ENCODE data around the gene MAP3K14. TPM values are rescaled to one million over a fixed set of nuclear protein-coding genes. Genes with fewer than 3 reads are reported as not detected.

MAP3K14 gene
- total RNA-seq, result 10 to 100 TPM; 12.5 to 16.1 TPM

DNA sequence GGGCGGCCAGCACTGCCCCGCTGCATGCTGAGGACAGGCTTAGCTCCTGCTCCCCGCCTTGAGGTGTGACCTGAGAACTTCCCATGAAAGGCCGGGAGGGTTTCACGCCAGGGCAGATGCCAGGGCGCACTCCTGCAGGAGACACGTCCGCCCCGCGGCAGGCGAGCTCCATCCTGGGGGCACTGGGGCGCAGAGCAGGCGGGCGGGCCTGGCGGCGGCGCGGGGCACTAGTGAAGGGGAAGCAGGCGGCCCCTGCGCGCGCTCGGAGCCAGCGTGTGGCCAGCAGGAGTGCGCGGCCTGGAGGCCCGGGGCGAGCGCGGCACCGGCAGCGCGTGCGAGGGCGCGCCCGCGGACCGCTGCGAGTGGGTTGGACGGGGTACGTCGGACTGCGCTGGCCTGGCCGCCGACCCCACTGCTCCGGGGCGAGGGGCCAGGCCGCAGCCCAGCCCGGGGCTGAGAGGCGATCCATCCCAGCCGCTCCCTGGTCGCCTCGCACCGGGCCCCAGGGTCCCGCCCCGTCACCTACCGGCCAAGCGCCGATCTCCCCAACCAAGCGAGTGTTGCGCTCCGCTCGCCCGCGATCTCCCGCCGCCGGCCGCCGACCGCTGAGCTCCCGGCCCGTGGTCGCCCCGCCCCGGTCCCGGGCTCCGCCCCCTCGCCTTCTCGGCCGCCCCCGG is at the start of gene MAP3K14:
Gene MAP3K14 (minus strand): TSS at position 587 of the 677 bp plus-strand sequence. CDS start 26,275 bp downstream, outside the sequence.
- H3K36me3 ChIP-seq, result no peaks in the 10 kb centered on the region
- under 1% methylated on average over 30 of the region's 83 CpGs for WGBS
- H3K4me3 ChIP-seq, result peak within 1 kb of the TSS; percentile 73 to 86
- H3K9me3 ChIP-seq, result no peaks in the 10 kb centered on the region
- peak within 1 kb of the TSS; percentile 90 to 96 for H3K27ac ChIP-seq
- DNase-seq (ENCODE audit: low spot score), result peak; percentile 38
- TF ChIP-seq, protein P1, sequence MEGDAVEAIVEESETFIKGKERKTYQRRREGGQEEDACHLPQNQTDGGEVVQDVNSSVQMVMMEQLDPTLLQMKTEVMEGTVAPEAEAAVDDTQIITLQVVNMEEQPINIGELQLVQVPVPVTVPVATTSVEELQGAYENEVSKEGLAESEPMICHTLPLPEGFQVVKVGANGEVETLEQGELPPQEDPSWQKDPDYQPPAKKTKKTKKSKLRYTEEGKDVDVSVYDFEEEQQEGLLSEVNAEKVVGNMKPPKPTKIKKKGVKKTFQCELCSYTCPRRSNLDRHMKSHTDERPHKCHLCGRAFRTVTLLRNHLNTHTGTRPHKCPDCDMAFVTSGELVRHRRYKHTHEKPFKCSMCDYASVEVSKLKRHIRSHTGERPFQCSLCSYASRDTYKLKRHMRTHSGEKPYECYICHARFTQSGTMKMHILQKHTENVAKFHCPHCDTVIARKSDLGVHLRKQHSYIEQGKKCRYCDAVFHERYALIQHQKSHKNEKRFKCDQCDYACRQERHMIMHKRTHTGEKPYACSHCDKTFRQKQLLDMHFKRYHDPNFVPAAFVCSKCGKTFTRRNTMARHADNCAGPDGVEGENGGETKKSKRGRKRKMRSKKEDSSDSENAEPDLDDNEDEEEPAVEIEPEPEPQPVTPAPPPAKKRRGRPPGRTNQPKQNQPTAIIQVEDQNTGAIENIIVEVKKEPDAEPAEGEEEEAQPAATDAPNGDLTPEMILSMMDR (IDR thresholded peaks at IDR 0.05), result peak in 2 of 4 experiments; percentile 17 to 39
- TF ChIP-seq POLR2A (IDR thresholded peaks at IDR 0.05) (peak; percentile 96), POLR2AphosphoS5 (IDR thresholded peaks at IDR 0.05) (no peak)
- intact Hi-C loops (cut with DNase I), result loop anchor here (2.0 to 5.0 kb wide), 3 partner anchors 40 to 169 kb away; partner anchors contain the start of gene HEXIM1
- no peaks in the 10 kb centered on the region for H3K27me3 ChIP-seq (replicated peaks; ENCODE audit: insufficient read depth)
- peaks cover 25% of the 10 kb centered on the region for H3K4me1 ChIP-seq (replicated peaks)

GRCh38 chr17:45366049-45366448 is 49.2 kb upstream of the MAP3K14 start:
- no peaks in the 10 kb centered on the region for H3K36me3 ChIP-seq
- H3K9me3 ChIP-seq, result no peaks in the 10 kb centered on the region
- intact Hi-C loops (cut with DNase I), result no loop called here
- 73% methylated on average over 3 of the region's 3 CpGs for WGBS
- H3K4me3 ChIP-seq, result no peak overlapping the region
- no peak for DNase-seq (ENCODE audit: low spot score)
- H3K27ac ChIP-seq, result no peak overlapping the region
- no peaks in the 10 kb centered on the region for H3K4me1 ChIP-seq (replicated peaks)
- no peaks in the 10 kb centered on the region for H3K27me3 ChIP-seq (replicated peaks; ENCODE audit: insufficient read depth)
- TF ChIP-seq, protein P1 (IDR thresholded peaks at IDR 0.05), result no peak
- TF ChIP-seq POLR2A (IDR thresholded peaks at IDR 0.05) (no peak), POLR2AphosphoS5 (IDR thresholded peaks at IDR 0.05) (no peak)

GRCh38 chr17:45364531-45365390 is 47.9 kb upstream of the MAP3K14 start:
- no peaks in the 10 kb centered on the region for H3K9me3 ChIP-seq
- no peaks in the 10 kb centered on the region for H3K36me3 ChIP-seq
- H3K4me3 ChIP-seq, result no peak overlapping the region
- WGBS, result 72% methylated on average over 17 of the region's 17 CpGs
- intact Hi-C loops (cut with DNase I), result no loop called here
- no peaks in the 10 kb centered on the region for H3K4me1 ChIP-seq (replicated peaks)
- no peaks in the 10 kb centered on the region for H3K27me3 ChIP-seq (replicated peaks; ENCODE audit: insufficient read depth)
- TF ChIP-seq POLR2AphosphoS5 (IDR thresholded peaks at IDR 0.05) (no peak), POLR2A (IDR thresholded peaks at IDR 0.05) (no peak)
- TF ChIP-seq, protein P1 (IDR thresholded peaks at IDR 0.05), result no peak
- no peak for DNase-seq (ENCODE audit: low spot score)
- no peak overlapping the region for H3K27ac ChIP-seq

DNA sequence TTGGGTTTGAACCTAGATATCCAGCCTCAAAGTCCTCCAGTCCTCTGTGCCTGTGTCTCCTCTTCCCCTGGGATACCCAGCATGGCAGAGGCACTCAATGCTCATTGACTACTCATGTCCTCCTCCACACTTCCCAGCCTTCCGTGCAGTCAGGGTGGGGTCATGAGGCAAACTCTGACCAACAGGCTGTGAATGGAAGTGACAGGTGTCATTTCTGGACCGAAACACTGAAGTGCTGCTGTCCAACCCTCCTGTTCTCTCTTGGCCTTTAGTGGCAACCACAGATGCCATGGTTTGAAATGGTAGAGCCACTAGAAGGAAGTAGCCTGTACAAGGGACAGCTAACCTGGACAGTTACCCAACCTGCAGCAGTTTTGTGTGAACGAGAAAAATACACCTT is 46.7 kb upstream of the MAP3K14 start:
- intact Hi-C loops (cut with DNase I), result no loop called here
- Histone ChIP-seq H3K4me3 (no peak overlapping the region), H3K27me3 (replicated peaks; ENCODE audit: insufficient read depth) (no peaks in the 10 kb centered on the region), H3K9me3 (no peaks in the 10 kb centered on the region), H3K27ac (no peak overlapping the region), H3K36me3 (no peaks in the 10 kb centered on the region), H3K4me1 (replicated peaks) (no peaks in the 10 kb centered on the region)
- TF ChIP-seq POLR2AphosphoS5 (IDR thresholded peaks at IDR 0.05) (no peak), POLR2A (IDR thresholded peaks at IDR 0.05) (no peak)
- TF ChIP-seq, protein P1 (IDR thresholded peaks at IDR 0.05), result no peak
- WGBS, result 96% methylated on average over 3 of the region's 3 CpGs
- no peak for DNase-seq (ENCODE audit: low spot score)

Measured in prostate gland (tissue), 2 donors.